Measurements from ENCODE around the gene RAB27A.

Gene RAB27A

DNA sequence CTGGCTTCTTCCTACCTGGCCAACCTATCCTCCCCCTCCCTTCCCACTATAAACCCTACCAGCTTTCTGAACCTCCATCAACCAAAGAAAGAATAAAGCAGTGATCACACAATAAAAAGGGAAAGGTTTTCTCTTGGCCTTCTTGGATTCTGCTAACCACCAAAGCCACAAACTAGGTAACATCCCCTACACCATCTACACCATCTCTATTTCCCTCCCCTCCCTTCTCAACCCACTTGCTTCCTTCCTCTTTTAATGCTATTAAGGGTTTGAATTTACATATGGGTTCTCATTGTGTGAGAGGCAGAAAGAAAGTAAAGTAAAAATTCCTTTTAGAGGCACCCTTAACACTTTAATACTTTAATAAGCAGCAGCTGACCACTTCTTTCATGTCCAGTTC is 67.0 kb downstream of the RAB27A start:
- DNase-seq (ENCODE audit: low read depth), result no peak

DNA sequence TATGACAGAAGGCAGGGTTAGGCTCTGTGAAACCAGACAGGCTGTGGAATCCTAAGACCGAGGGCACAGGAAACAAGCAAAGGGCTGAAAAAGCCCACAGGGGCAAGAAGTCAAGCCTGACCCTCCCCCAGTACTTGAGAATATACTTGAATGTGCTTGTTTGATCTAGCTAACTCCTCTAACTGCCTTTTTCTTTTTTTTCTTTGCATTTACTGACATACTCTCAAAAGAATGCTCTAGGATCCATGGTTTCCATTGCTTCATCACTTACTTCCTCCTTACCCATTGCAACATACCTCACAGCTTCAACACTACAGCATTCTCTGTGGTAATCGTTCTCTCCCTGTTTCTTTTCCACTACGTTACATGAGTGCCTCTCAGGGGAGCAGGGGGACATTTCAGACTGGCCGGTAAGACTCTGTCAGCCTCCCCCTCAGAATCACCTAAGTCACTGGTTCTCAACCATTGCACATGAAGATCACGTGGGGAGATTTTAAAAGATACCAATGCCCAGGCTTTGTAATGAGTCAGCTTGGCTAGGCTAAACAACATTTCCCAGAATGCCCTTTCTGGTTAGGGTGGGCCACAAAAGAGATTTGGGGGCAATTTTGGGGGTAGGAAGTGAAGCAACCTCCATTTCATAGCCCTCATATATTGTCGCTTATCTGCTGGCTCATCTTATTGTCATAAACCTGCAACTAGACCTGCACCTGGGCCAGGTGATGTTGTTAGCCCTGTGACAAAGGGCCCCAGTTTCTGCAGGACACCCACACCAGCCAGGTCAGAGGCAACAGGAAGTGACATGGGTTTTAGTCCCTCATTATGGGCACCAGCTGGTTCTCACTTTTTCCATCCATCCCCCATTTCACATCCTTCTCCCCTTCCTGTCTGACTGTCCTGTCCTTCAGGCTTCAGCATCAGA is 68.3 kb downstream of the RAB27A start:
- no peak for DNase-seq (ENCODE audit: low read depth)

DNA sequence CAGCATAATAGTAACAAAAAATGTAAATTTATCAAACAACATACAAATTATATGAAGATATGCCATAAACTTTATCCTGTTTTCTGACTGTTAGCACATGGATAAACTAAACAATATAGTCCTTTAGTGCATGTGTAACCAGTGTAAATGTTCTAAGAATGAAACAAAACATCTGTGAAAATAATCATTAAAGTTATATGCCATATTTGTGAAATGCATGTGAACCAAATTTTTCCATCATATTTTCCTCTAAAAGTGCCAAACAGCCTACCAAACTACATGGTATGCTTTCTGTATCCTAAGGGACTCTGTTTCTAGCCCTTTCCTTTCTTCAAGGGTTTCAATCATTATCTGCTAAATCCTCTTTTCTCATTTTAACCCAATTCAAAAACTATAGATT is 69.0 kb downstream of the RAB27A start:
- DNase-seq (ENCODE audit: low read depth), result no peak

DNA sequence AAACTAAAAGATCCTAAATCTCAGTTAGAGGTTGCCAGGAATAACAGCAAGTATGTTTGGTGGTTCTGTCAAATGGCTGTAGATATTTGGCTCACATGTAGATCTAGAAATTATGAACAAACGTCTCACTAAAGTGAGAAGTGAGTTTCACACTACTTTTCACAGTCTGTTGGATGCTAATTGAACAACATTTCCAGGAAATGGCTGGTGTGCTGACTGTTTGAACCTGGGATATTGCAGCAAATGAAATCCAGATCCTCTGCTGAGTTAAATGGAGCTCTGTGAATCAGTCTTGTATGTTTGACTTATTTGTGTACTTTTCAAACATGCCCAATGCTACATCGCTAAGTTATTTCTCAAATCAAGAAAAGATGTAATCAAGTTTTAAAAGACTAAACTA is 71.6 kb downstream of the RAB27A start:
- no peak for DNase-seq (ENCODE audit: low read depth)

DNA sequence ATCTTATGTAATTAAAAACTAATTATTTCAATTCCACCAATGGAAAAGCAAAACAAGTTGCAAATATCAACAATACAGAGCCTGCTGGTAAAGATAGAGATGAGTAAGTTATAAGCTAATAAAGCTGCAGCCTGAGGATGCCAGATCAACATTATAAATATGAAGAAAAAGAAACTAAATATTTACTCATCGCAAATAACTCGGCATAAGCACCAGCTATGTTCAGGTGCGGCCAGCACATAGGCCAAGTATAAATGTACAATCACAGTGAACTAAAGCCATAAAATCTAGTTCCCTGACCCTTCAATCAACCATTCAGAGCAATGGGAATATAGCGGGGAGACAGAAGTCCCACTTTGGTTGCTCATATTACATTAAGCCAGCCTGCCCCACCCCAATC is 85.1 kb downstream of the RAB27A start:
- no peak for DNase-seq (ENCODE audit: low read depth)

DNA sequence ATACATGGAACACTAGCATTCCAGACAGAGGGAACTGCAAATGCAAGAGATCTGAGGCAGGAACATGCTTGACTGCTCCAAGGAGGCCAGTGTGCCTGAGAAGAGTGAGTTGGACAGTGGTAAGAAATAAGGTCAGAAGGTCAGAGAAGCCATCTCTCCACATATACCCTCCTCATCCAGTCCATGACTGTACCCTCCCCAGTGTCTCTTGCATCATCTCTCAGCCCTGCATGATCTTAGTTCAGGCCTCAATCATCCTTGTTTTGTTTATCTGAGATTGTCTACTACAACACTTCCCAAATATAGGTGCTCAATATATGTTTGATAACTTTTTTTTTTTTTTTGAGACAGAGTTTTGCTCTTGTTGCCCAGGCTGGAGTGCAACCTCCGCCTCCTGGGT is 87.4 kb downstream of the RAB27A start:
- DNase-seq (ENCODE audit: low read depth), result no peak

DNA sequence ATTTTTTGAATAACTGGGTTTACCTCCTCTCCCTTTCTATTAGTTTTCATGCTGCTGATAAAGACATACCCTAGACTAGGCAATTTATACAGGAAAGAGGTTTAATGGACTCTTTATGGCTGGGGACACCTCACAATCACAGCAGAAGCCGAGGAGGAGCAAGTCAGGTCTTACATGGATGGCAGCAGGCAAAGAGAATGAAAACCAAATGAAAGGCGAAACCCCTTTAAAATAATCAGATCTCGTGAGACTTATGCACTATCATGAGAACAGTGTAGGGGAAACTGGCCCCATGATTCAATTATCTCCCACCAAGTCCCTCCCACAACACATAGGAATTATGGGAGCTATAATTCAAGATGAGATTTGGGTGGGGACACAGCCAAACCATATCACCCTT is 90.9 kb downstream of the RAB27A start:
- no peak for DNase-seq (ENCODE audit: low read depth)

DNA sequence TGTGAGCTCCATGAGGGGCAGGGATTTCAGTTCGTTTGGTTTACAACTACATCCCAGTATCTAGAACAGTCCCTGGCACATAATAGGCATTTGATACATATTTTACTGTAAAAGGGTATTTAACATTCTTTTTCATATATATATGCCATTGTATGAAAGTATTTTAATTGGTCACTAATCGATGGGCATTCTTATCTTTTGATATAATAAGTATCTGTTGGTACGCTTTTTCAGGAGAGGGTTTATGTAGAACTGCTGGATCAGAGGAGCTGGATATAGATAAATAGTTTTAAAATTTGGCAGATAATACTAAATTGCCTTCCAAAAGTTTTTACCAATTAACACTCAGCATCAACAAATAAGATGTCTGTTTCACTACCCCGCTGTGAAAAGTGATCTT is 91.9 kb downstream of the RAB27A start:
- no peak for DNase-seq (ENCODE audit: low read depth)

DNA sequence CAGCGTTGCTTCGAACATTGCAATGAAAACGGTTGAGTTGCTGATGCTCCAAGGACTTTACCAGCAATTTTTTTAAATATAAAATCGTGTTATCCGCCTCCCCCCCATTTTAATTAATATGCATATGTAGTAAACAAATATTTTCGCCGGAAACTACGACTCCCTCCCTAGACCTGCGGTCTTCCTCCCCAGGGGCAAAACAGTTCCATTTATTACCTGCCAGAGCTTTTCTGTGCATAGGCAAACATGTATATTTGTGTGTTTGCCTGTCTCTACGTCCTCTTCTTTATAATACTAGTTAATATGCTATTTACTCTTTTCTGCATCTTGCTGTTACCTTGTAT is 92.3 kb downstream of the RAB27A start:
- DNase-seq (ENCODE audit: low read depth), result no peak

DNA sequence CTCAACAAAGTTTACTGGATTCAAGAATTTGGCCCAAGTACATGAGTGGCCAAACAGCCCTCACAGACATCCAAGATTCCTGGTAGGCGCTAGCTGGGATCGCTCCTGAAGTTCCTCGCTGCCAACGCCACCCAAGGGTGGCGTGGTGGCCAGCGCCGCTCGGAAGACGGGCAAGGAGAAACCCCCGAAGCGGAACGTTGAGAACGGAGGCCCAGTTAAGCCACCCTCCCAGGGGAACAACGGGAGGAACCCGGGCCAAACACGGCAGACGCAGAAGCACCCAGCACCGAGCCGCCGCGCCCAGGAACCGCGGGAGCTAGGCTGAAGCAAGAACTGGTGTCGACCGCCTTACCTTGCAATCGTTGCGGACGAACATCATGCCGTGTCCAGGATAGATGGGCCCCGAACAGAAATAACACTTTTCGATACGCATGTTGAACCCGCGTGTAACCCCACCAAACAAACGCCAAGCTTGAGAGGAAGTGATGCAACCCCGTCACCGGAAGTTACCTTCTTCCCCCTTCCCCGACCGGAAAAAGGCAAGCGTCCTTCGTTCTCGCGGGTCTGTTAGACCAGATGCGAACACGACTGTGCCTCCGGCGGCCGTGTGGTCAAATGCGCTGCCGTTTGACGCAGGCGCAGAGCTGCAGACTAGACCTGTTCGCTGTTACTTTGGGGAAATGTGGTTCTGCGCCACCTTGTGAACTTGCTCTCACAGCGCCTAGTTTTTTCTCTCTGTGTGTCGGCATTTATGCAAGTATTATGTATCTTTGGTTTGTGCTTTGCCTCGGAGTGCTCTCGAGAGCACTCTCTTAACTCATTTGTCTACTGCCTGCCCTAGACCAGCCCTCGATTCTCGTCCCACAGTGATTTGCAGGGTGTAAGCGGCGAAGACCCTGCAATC is 92.9 kb downstream of the RAB27A start, which contains the start of gene RSL24D1:
TSS of gene RSL24D1 (minus strand) at position 484 of the 904 bp plus-strand sequence. CDS start at position 433, 51 bp downstream.
- peak; percentile 92 for DNase-seq (ENCODE audit: low read depth)

DNA sequence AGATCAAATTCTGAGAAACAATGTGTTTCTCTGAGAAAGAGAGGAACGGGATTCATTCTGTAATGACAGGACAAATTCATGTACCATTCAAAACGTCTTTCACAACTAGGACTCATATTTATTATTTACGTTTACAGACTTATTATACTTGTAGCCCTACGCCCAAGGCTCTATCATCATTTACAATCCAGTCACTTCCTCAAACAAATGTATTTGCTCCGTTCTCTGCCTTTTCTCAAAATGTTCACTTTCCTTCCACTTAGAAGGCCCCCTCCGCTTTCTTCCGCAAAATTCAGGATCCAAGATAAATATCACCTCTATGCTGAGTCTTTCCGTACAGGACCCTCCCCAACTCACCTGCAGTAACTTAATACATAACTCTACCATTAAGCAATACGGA is 93.6 kb downstream of the RAB27A start:
- no peak for DNase-seq (ENCODE audit: low read depth)

DNA sequence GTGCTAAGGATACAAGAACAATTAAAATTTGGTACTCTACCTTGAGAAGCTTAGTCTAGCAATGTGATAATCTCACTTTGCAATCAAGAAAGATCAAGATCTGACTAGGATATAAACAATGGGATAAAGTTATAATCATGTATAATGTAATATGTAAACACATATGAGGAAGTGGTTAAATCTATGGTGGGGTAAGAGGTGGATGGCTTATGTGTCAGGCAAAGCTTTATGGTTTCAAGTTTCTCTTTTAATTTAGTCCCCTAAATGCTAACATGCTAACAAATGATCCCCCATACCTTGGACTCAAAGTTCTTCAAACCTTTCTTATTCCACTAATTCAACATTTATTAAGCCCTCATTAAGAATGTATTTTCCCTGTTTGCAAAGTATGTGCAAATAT is 95.4 kb downstream of the RAB27A start:
- DNase-seq (ENCODE audit: low read depth), result no peak

DNA sequence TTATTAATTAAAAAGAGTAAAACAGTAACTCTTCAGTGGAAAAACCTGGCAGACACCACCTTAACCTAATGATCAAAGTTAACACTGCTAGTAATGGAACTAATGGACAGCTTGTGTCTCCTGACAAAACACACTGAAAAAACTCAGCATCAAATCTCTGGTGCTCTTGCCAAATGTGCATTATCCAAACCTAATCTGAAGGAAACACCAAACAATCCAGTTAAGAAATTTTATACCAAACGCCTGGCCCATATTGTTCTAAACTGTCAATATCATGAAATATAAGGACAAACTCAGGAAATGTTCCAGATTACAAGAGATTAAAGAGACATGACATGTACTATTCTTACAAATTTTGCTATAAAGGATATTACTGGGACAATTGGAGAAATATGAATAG is 103.3 kb downstream of the RAB27A start:
- DNase-seq (ENCODE audit: low read depth), result no peak

DNA sequence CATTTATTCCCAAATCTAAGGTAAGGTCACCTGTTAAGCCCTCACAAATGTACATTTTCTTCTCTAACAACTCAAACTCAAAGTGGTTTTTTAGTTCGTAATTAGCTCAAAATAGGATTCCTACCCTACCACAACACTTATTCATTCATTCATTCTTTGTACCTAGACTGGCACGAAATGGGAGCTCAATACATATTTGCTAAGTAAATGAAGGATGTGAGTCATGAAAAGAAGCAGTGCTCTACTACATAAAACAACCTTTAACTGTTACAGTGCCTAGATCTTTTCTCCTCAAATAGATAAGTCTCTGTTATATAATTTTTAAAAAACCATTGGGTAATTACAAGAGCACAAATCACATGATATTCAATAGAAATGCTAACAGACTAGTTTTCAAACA is 105.9 kb downstream of the RAB27A start:
- no peak for DNase-seq (ENCODE audit: low read depth)

DNA sequence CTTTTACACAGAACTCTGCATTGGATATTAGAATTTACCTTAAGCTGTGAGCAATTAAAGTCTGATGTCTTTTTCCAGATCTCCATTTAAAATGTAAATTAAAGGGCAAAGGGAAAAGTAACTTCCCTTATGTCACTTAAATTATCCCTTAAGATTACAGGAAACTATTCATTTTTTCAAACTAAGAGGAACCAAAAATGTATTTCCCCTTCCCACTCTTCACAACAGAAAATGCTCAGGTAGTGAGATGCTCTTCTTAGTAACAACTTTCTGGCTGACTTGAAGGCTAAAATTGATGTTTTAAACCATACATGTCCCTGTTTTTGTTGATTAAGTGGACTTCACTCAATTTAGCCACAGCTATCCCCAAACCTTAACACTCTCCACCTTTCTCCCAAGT is 110.5 kb downstream of the RAB27A start:
- no peak for DNase-seq (ENCODE audit: low read depth)

DNA sequence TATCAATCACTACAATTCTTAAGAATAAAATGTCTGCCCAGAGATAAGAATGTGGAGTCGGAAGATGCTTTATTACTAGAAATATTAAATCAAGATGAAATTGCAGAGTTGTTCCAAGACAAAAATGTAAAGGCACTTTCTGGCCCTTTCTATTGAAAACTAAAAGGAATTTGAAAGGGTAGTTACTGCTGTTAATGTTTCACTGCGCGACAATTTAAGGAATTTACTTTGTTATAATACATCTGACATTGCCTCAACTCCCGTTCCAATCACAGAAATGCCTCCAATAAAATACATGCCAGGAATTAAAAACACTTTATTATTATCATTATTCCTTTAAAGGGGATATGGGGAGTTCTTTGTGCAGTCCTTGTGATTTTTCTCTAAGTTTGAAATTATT is 119.3 kb downstream of the RAB27A start:
- DNase-seq (ENCODE audit: low read depth), result no peak

DNA sequence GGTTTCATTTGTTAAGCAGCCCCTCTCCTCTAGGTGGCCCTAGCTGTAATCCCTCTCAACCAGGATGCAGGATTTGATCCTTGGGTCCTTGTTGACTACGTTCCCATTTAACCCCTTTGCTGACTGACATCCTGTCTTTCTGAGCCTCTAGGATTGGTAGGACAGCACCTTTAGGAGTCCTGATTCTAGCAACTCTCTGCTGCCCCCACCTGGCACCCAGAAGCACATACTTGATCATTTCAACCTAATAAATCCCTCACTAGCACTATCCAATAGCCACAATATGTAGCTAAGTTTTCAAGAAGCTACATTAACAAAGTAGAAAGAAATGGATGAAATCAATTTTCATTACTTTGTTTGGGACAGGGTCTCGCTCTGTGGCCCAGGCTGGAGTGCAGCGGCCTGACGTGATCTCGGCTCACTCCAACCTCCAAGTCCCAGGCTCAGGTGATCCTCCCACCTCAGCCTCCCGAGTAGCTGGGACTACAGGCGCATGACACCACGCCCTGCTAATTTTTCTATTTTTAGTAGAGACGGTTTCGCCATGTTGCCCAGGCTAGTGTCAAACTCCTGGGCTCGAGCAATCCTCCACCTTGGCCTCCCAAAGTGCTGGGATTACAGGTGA is 121.2 kb downstream of the RAB27A start:
- peak; percentile 20 for DNase-seq (ENCODE audit: low read depth)

DNA sequence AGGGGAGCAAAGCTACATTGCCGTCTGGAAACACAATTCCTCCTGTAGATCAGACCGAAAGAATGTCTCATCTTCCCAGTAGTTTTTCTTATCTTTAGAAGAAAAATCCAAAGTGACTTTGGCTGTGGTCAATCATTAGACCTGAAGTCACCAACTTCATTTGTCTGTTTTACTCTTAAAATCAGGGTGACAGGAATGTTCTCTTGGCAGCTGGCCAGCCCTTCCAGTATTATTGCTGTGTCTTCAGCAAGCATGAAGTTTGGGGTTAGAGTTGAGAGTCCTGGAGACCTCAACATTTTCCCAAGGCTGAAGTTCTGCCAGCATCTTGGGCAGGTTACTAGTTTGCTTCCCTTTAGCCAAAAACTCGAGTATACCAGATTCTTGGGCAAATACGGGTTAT is 125.3 kb downstream of the RAB27A start:
- no peak for DNase-seq (ENCODE audit: low read depth)
